Endothelial cell of umbilical vein (primary cell): ENCODE measurements around the gene FBXO34. TPM values are rescaled to one million over a fixed set of nuclear protein-coding genes. Genes with fewer than 3 reads are reported as not detected.

ENCODE experiments used
- BruUV-seq: library from RNA; stranded (reverse); fragments of 400-500 nt; replicated peaks from 2 replicates; lab custom pipeline; 2021; lab: Mats Ljungman, UMichigan
- CTCF ChIA-PET: fragments of 300-600, 350-600 bp; sonication (Branson Sonifier 250); formaldehyde crosslinking; loops from one replicate; lab custom pipeline; 2021; ENCODE audit warnings: antibody characterized with exemption, inconsistent platforms; lab: Charles Lee
- POLR2A ChIA-PET: fragments of 300-600, 350-600 bp; sonication (Branson Sonifier 250); formaldehyde crosslinking; loops from one replicate; lab custom pipeline; 2021; ENCODE audit warnings: antibody characterized with exemption, inconsistent platforms; lab: Charles Lee
- DNase-seq: peaks from one replicate; pipeline ENCODE4 v3.0.0-alpha.2; 2011; ENCODE audit warnings: low read depth, low spot score
- FAIRE-seq: peaks from 2 replicates; lab custom pipeline; 2011; peaks lifted over from hg19 to GRCh38; lab: Jason Lieb, UNC
- H2AFZ ChIP-seq: 2 replicates; pipeline ENCODE4 v1.6.0; 2012; ENCODE audit warnings: low read depth, low read length, control low read depth, inconsistent platforms
- H3K27ac ChIP-seq: 2 replicates; pipeline ENCODE4 v1.5.1; 2011; ENCODE audit warnings: low read depth, mild to moderate bottlenecking, control low read depth, low read length, moderate library complexity; ENCODE audit not compliant: insufficient read depth
- H3K27me3 ChIP-seq, 2 experiments: 2 replicates each; pipeline versions ENCODE4 v1.6.0 to v1.6.1; 2011; ENCODE audit warnings: low read length in 2 of 2, mixed read lengths in 1 of 2; ENCODE audit not compliant: control insufficient read depth in 2 of 2, insufficient read depth in 2 of 2
- H3K36me3 ChIP-seq, 2 experiments: 2 replicates in 1 of 2; 3 replicates in 1 of 2; pipeline ENCODE4 v1.5.1; 2011; ENCODE audit warnings: low read length in 2 of 2, mild to moderate bottlenecking in 1 of 2, moderate library complexity in 1 of 2; ENCODE audit not compliant: control insufficient read depth in 2 of 2, insufficient read depth in 2 of 2; ENCODE audit errors: extremely low read depth in 1 of 2
- H3K4me1 ChIP-seq: 3 replicates; pipeline ENCODE4 v1.5.1; 2011; ENCODE audit warnings: mild to moderate bottlenecking, low read length; ENCODE audit not compliant: control insufficient read depth, insufficient read depth; ENCODE audit errors: extremely low read depth
- H3K4me2 ChIP-seq: 2 replicates; pipeline ENCODE4 v1.6.1; 2011; ENCODE audit warnings: low read length, control low read depth, mixed read lengths; ENCODE audit not compliant: insufficient read depth
- H3K4me3 ChIP-seq, 3 experiments: fragments of 200-600 bp in 1 of 3; sonication (generic), shearing (Covaris generic) in 1 of 3; replicated peaks in 1 of 3; 2 replicates each; pipeline ENCODE4 v1.5.1; 2011 to 2016; ENCODE audit warnings: control low read depth in 3 of 3, low read length in 3 of 3, mild to moderate bottlenecking in 2 of 3, inconsistent platforms in 1 of 3, low read depth in 1 of 3, moderate library complexity in 1 of 3; ENCODE audit not compliant: insufficient read depth in 1 of 3
- H3K79me2 ChIP-seq: 2 replicates; pipeline ENCODE4 v1.6.0; 2012; ENCODE audit warnings: low read length, inconsistent platforms; ENCODE audit not compliant: control insufficient read depth, insufficient read depth
- H3K9ac ChIP-seq: replicated peaks from 2 replicates; pipeline ENCODE3; 2011; ENCODE audit warnings: low read length, control low read depth; ENCODE audit not compliant: insufficient read depth; ENCODE audit errors: extremely low read depth
- H3K9me1 ChIP-seq: replicated peaks from 3 replicates; pipeline ENCODE4 v1.6.0; 2011; ENCODE audit warnings: mild to moderate bottlenecking, low read length; ENCODE audit not compliant: control insufficient read depth, insufficient read depth; ENCODE audit errors: extremely low read depth
- H3K9me3 ChIP-seq: replicated peaks from 2 replicates; pipeline ENCODE4 v1.5.1; 2012; ENCODE audit warnings: low read length, inconsistent platforms; ENCODE audit not compliant: control insufficient read depth, insufficient read depth
- H4K20me1 ChIP-seq: replicated peaks from 2 replicates; pipeline ENCODE3; 2011; ENCODE audit warnings: mild to moderate bottlenecking, low read length; ENCODE audit not compliant: control insufficient read depth, insufficient read depth; ENCODE audit errors: extremely low read depth
- CTCF ChIP-seq, 2 donors: IDR thresholded peaks; 1 replicate in 1 of 2; 2 replicates in 1 of 2; pipeline ENCODE4 v1.5.1; 2011; ENCODE audit warnings: low read length in 2 of 2, mild to moderate bottlenecking in 2 of 2, moderate library complexity in 2 of 2, control low read depth in 1 of 2, inconsistent platforms in 1 of 2, low read depth in 1 of 2; ENCODE audit not compliant: insufficient read depth in 1 of 2; ENCODE audit errors: extremely low read depth in 1 of 2
- GATA2 ChIP-seq: IDR thresholded peaks from 2 replicates; pipeline ENCODE4 v1.7.0; 2011; ENCODE audit warnings: low read depth, mild to moderate bottlenecking, moderate library complexity, mixed read lengths, low read length; ENCODE audit not compliant: insufficient read length, insufficient read depth
- MYC ChIP-seq: IDR thresholded peaks from one replicate; pipeline ENCODE4 v1.6.1; 2011; ENCODE audit warnings: mild to moderate bottlenecking, low read depth, low read length
- POLR2AphosphoS5 ChIP-seq: IDR thresholded peaks from 2 replicates; pipeline ENCODE4 v1.6.1; 2012; ENCODE audit warnings: low read depth, mild to moderate bottlenecking, control low read depth, low read length, moderate library complexity; ENCODE audit not compliant: insufficient read depth
- dilution Hi-C: fragments of 300-500 bp; cut with MboI; formaldehyde crosslinking; loops from one replicate; pipeline ENCODE4 v1.15.0; 2019; ENCODE audit warnings: low sequenced_read_pairs; ENCODE audit not compliant: extremely low pct_ligation_motif_present
- intact Hi-C: fragments of 100-400 bp; cut with micrococcal nuclease; formaldehyde crosslinking; loops from one replicate; pipeline ENCODE4 v1.10.0; 2022
- polyA plus RNA-seq, 4 experiments: library from polyadenylated mRNA; depleted of rRNA in 3 of 4; stranded (reverse) in 3 of 4; unstranded in 1 of 4; fragments of >200 nt; gene quantifications; 2 replicates each; pipeline versions ENCODE4 v1.2.1 to v1.2.3, GENCODE V29; 2011 to 2012; ENCODE audit warnings: missing spikeins in 1 of 4
- total RNA-seq: library from RNA; stranded (reverse); gene quantifications from 2 replicates; pipeline ENCODE4 v1.2.3, GENCODE V29; 2021

FBXO34 gene
- total and polyA plus RNA-seq, 2 donors (not counting 3 experiments of a cell fraction or from before 2014, with no cell fraction given), result 8.5 to 14.2 TPM

GRCh38 chr14:55384536-55384935 lies 113.3 kb downstream of the FBXO34 start:
- dilution Hi-C loops (no loop called here), intact Hi-C loops (no loop called here)
- Histone ChIP-seq H3K36me3 (peaks cover 2 to 15% of the 10 kb centered on the region in 2 experiments), H3K9ac (no peak overlapping the region), H3K4me3 (no peak overlapping the region), H3K4me2 (no peak overlapping the region), H3K27me3 (no peaks in the 10 kb centered on the region), H3K9me1 (no peaks in the 10 kb centered on the region), H3K9me3 (no peaks in the 10 kb centered on the region), H3K27ac (no peak overlapping the region), H3K4me1 (no peaks in the 10 kb centered on the region), H3K79me2 (no peaks in the 10 kb centered on the region), H2AFZ (no peak overlapping the region), H4K20me1 (no peaks in the 10 kb centered on the region)
- CTCF ChIA-PET, result no interaction called here
- FAIRE-seq (no peak), DNase-seq (no peak)
- no peak for TF ChIP-seq MYC
- TF ChIP-seq CTCF (IDR thresholded peaks at IDR 0.05; ENCODE audit: extremely low read depth in 1 of 2, insufficient read depth in 1 of 2, low read depth in 1 of 2, low read length in 2 of 2), result no peak
- TF ChIP-seq POLR2AphosphoS5, result no peak
- no peak for TF ChIP-seq GATA2
- POLR2A ChIA-PET, result no interaction called here
- no TSS peak for BruUV-seq
